Measurements from ENCODE around the gene ALDH18A1. TPM values are rescaled to one million over a fixed set of nuclear protein-coding genes. Genes with fewer than 3 reads are reported as not detected.

The ALDH18A1 gene
- total RNA-seq, 1 experiment from 2014 or later, result 114 TPM

- no peak for TF ChIP-seq CTCF (conservative IDR thresholded peaks at IDR 0.05)
- H3K4me3 Mint-ChIP-seq, result peak overlapping the region; percentile 94 to 99
- H2BK120ac ChIP-seq (ENCODE audit: low read depth, low read length, poor library complexity, severe bottlenecking), result no peak overlapping the region
- H3K56ac ChIP-seq (ENCODE audit: insufficient read length, low read depth, low read length), result no peak overlapping the region
- WGBS (ENCODE audit: extremely low coverage, insufficient read length, low lambda C conversion rate), result no CpG with 5 or more reads among the region's 10 CpGs
- H3K79me2 ChIP-seq (ENCODE audit: insufficient read depth, low read length), result peaks cover 2% of the 10 kb centered on the region; the same call in 1 of the 2 replicates
- H3K4me1 ChIP-seq (ENCODE audit: insufficient read depth, low read length), result peaks cover 12% of the 10 kb centered on the region
- H3K36me3 Mint-ChIP-seq (ENCODE audit: insufficient read depth in 1 of 3, low read depth in 3 of 3), result no peaks in the 10 kb centered on the region
- no peak overlapping the region for H2BK15ac ChIP-seq (ENCODE audit: low read depth, low read length)
- no peak overlapping the region for H3K18ac ChIP-seq (ENCODE audit: insufficient read length, low read depth, low read length)
- H4K8ac ChIP-seq (replicated peaks; ENCODE audit: insufficient read length, low read depth, low read length), result no peak overlapping the region
- peaks cover 9% of the 10 kb centered on the region for H3K27me3 Mint-ChIP-seq (ENCODE audit: low read depth)
- H3K9me3 Mint-ChIP-seq, result peaks cover 0 to 2% of the 10 kb centered on the region in 2 experiments; a peak in 1 of 5 replicates
- no peaks in the 10 kb centered on the region for H4K20me1 ChIP-seq (ENCODE audit: control insufficient read depth, insufficient read depth, insufficient read length)
- peak overlapping the region in 1 of 3 experiments; percentile 6; a peak in 2 of 7 replicates for H3K27ac Mint-ChIP-seq
- H2AFZ ChIP-seq (ENCODE audit: low read length), result no peak overlapping the region
- H2BK5ac ChIP-seq (ENCODE audit: insufficient read length, low read length), result no peak overlapping the region
- H3K4ac ChIP-seq (ENCODE audit: low read depth, low read length), result no peak overlapping the region
- H2BK12ac ChIP-seq (ENCODE audit: insufficient read length, low read depth, low read length), result no peak overlapping the region
- H3K14ac ChIP-seq (ENCODE audit: insufficient read depth, low read length), result no peak overlapping the region
- H3K27me3 ChIP-seq (ENCODE audit: insufficient read depth, low read length), result no peaks in the 10 kb centered on the region
- H3K9ac ChIP-seq (ENCODE audit: extremely low read depth, insufficient read length, low read length), result peak overlapping the region; percentile 0
- no peak for DNase-seq
- H3K27ac ChIP-seq (ENCODE audit: insufficient read length, low read depth, low read length), result no peak overlapping the region
- H3T11ph ChIP-seq (ENCODE audit: low read length), result no peak overlapping the region
- peak overlapping the region; percentile 85 for H3K4me2 ChIP-seq (ENCODE audit: insufficient read depth, insufficient read length, low read length)
- no peaks in the 10 kb centered on the region for H3K9me3 ChIP-seq (ENCODE audit: control insufficient read depth, low read depth, low read length)
- H2AK5ac ChIP-seq (ENCODE audit: insufficient read length, low read length), result no peak overlapping the region
- H2BK20ac ChIP-seq (ENCODE audit: low read depth, low read length, poor library complexity, severe bottlenecking), result no peak overlapping the region
- no peak overlapping the region for H3K23ac ChIP-seq (ENCODE audit: insufficient read length, low read depth, low read length)
- H4K91ac ChIP-seq (ENCODE audit: insufficient read length, low read depth, low read length), result no peak overlapping the region
- H3K4me1 Mint-ChIP-seq, result peaks cover 43 to 49% of the 10 kb centered on the region in 2 experiments
- H3K23me2 ChIP-seq (ENCODE audit: insufficient read length, low read depth, low read length, poor library complexity, severe bottlenecking), result peaks cover 17% of the 10 kb centered on the region
- no peak overlapping the region for H4K5ac ChIP-seq (ENCODE audit: insufficient read length, low read depth, low read length)
- H3K79me1 ChIP-seq (ENCODE audit: insufficient read depth, low read depth, low read length, poor library complexity, severe bottlenecking), result peaks cover 6% of the 10 kb centered on the region
Observed at GRCh38 chr10:95559896-95560277, 96.6 kb downstream of the ALDH18A1 start.

All from H9 (cell line).